H9 (cell line): ENCODE data around the gene MYH15. TPM values are rescaled to one million over a fixed set of nuclear protein-coding genes. Genes with fewer than 3 reads are reported as not detected.

Source experiments
- DNase-seq: peaks from one replicate; pipeline ENCODE4 v3.0.0-alpha.2; 2017
- H2AFZ ChIP-seq: one replicate; pipeline ENCODE4 v1.6.1; 2013; ENCODE audit warnings: mild to moderate bottlenecking, low read length, control low read depth, moderate library complexity
- H2AK5ac ChIP-seq: 2 replicates; pipeline ENCODE4 v1.6.1; 2013; ENCODE audit warnings: low read length, control low read depth, mixed read lengths; ENCODE audit not compliant: insufficient read length
- H2BK120ac ChIP-seq: one replicate; pipeline ENCODE4 v1.6.1; 2013; ENCODE audit warnings: low read depth, mild to moderate bottlenecking, low read length, control low read depth, inconsistent platforms; ENCODE audit not compliant: poor library complexity, severe bottlenecking
- H2BK12ac ChIP-seq: 2 replicates; pipeline ENCODE4 v1.6.1; 2013; ENCODE audit warnings: low read length, control low read depth, mixed read lengths, low read depth; ENCODE audit not compliant: insufficient read length
- H2BK15ac ChIP-seq: 2 replicates; pipeline ENCODE4 v1.6.1; 2013; ENCODE audit warnings: low read depth, low read length, control low read depth
- H2BK20ac ChIP-seq: one replicate; pipeline ENCODE4 v1.6.1; 2013; ENCODE audit warnings: low read depth, mild to moderate bottlenecking, low read length, control low read depth, inconsistent platforms; ENCODE audit not compliant: poor library complexity, severe bottlenecking
- H2BK5ac ChIP-seq: 2 replicates; pipeline ENCODE4 v1.6.1; 2013; ENCODE audit warnings: low read length, control low read depth, mixed read lengths; ENCODE audit not compliant: insufficient read length
- H3K14ac ChIP-seq: 2 replicates; pipeline ENCODE4 v1.6.1; 2013; ENCODE audit warnings: low read length, control low read depth; ENCODE audit not compliant: insufficient read depth
- H3K18ac ChIP-seq: 2 replicates; pipeline ENCODE4 v1.6.1; 2013; ENCODE audit warnings: low read depth, mild to moderate bottlenecking, mixed read lengths, low read length, control low read depth; ENCODE audit not compliant: insufficient read length
- H3K23ac ChIP-seq: 2 replicates; pipeline ENCODE4 v1.6.1; 2013; ENCODE audit warnings: low read length, control low read depth, mixed read lengths, low read depth; ENCODE audit not compliant: insufficient read length
- H3K23me2 ChIP-seq: 2 replicates; pipeline ENCODE4 v1.6.1; 2013; ENCODE audit warnings: low read depth, mild to moderate bottlenecking, mixed read lengths, low read length, control low read depth; ENCODE audit not compliant: insufficient read length, poor library complexity, severe bottlenecking
- H3K27ac ChIP-seq: 2 replicates; pipeline ENCODE4 v1.5.1; 2013; ENCODE audit warnings: low read length, control low read depth, mixed read lengths, low read depth; ENCODE audit not compliant: insufficient read length
- H3K27me3 ChIP-seq: 2 replicates; pipeline ENCODE4 v1.6.1; 2013; ENCODE audit warnings: low read length, control low read depth, inconsistent platforms; ENCODE audit not compliant: insufficient read depth
- H3K4ac ChIP-seq: 2 replicates; pipeline ENCODE4 v1.6.1; 2013; ENCODE audit warnings: low read depth, mild to moderate bottlenecking, control low read depth, inconsistent platforms, low read length, moderate library complexity
- H3K4me1 ChIP-seq: 2 replicates; pipeline ENCODE4 v1.6.1; 2013; ENCODE audit warnings: low read length, control low read depth, inconsistent platforms; ENCODE audit not compliant: insufficient read depth
- H3K4me2 ChIP-seq: 2 replicates; pipeline ENCODE4 v1.6.1; 2013; ENCODE audit warnings: low read length, control low read depth, mixed read lengths; ENCODE audit not compliant: insufficient read length, insufficient read depth
- H3K56ac ChIP-seq: 2 replicates; pipeline ENCODE4 v1.6.1; 2013; ENCODE audit warnings: low read depth, mild to moderate bottlenecking, mixed read lengths, low read length, control low read depth; ENCODE audit not compliant: insufficient read length
- H3K79me1 ChIP-seq: 2 replicates; pipeline ENCODE4 v1.6.1; 2013; ENCODE audit warnings: low read depth, mild to moderate bottlenecking, moderate library complexity, low read length, control low read depth, inconsistent platforms; ENCODE audit not compliant: insufficient read depth, poor library complexity, severe bottlenecking
- H3K79me2 ChIP-seq: 2 replicates; pipeline ENCODE4 v1.6.1; 2013; ENCODE audit warnings: low read length, control low read depth, inconsistent platforms; ENCODE audit not compliant: insufficient read depth
- H3K9ac ChIP-seq: 2 replicates; pipeline ENCODE4 v1.6.1; 2013; ENCODE audit warnings: low read length, control low read depth, mixed read lengths; ENCODE audit not compliant: insufficient read length; ENCODE audit errors: extremely low read depth
- H3K9me3 ChIP-seq: one replicate; pipeline ENCODE4 v1.6.1; 2013; ENCODE audit warnings: low read depth, low read length, inconsistent platforms; ENCODE audit not compliant: control insufficient read depth
- H3T11ph ChIP-seq: one replicate; pipeline ENCODE4 v1.6.1; 2013; ENCODE audit warnings: mild to moderate bottlenecking, low read length, control low read depth, inconsistent platforms
- H4K20me1 ChIP-seq: one replicate; pipeline ENCODE4 v1.6.1; 2013; ENCODE audit not compliant: control insufficient read depth, insufficient read length, insufficient read depth
- H4K5ac ChIP-seq: 2 replicates; pipeline ENCODE4 v1.6.1; 2013; ENCODE audit warnings: low read depth, mild to moderate bottlenecking, mixed read lengths, low read length, control low read depth; ENCODE audit not compliant: insufficient read length
- H4K8ac ChIP-seq: replicated peaks from 2 replicates; pipeline ENCODE4 v1.6.1; 2013; ENCODE audit warnings: low read length, control low read depth, mixed read lengths, low read depth; ENCODE audit not compliant: insufficient read length
- H4K91ac ChIP-seq: 2 replicates; pipeline ENCODE4 v1.6.1; 2013; ENCODE audit warnings: low read depth, mild to moderate bottlenecking, moderate library complexity, mixed read lengths, low read length, control low read depth; ENCODE audit not compliant: insufficient read length
- H3K27ac Mint-ChIP-seq, 3 experiments: 2 replicates in 2 of 3; 3 replicates in 1 of 3; pipeline ENCODE4 v1.8.0; 2020 to 2021; ENCODE audit warnings: mixed read lengths in 3 of 3, mild to moderate bottlenecking in 1 of 3, moderate library complexity in 1 of 3
- H3K27me3 Mint-ChIP-seq: 2 replicates; pipeline ENCODE4 v1.8.0; 2021; ENCODE audit warnings: low read depth, mild to moderate bottlenecking, moderate library complexity, mixed read lengths
- H3K36me3 Mint-ChIP-seq, 3 experiments: 2 replicates in 2 of 3; 3 replicates in 1 of 3; pipeline ENCODE4 v1.8.0; 2020 to 2021; ENCODE audit warnings: low read depth in 3 of 3, mixed read lengths in 3 of 3; ENCODE audit not compliant: insufficient read depth in 1 of 3
- H3K4me1 Mint-ChIP-seq, 2 experiments: 2 replicates each; pipeline ENCODE4 v1.8.0; 2020; ENCODE audit warnings: mixed read lengths in 2 of 2
- H3K4me3 Mint-ChIP-seq, 2 experiments: 2 replicates in 1 of 2; 3 replicates in 1 of 2; pipeline ENCODE4 v1.8.0; 2020 to 2021; ENCODE audit warnings: mild to moderate bottlenecking in 2 of 2, mixed read lengths in 2 of 2, moderate library complexity in 1 of 2
- H3K9me3 Mint-ChIP-seq, 2 experiments: 2 replicates in 1 of 2; 3 replicates in 1 of 2; pipeline ENCODE4 v1.8.0; 2020; ENCODE audit warnings: mild to moderate bottlenecking in 2 of 2, mixed read lengths in 2 of 2, moderate library complexity in 1 of 2
- WGBS: extraction: QIAGEN DNeasy Blood & Tissue Kit; methylation state at CpG from one replicate; pipeline ENCODE4 v1.1.7; 2013; ENCODE audit warnings: missing lambda C conversion rate, low lambda C conversion rate, mixed read lengths; ENCODE audit not compliant: insufficient read length; ENCODE audit errors: extremely low coverage; 5-methylcytosine and 5-hydroxymethylcytosine counted together
- total RNA-seq: library from RNA; stranded (reverse); gene quantifications from 2 replicates; pipeline ENCODE4 v1.2.1, GENCODE V29; 2021
- TF ChIP-seq, protein P1 (sequence below): fragments of 200-600 bp; sonication (generic); conservative IDR thresholded peaks from 3 replicates; pipeline ENCODE4 v1.8.0; 2021; ENCODE audit warnings: antibody characterized with exemption, mild to moderate bottlenecking

Gene MYH15
- total RNA-seq, 1 experiment from 2014 or later, result 0.13 TPM

DNA sequence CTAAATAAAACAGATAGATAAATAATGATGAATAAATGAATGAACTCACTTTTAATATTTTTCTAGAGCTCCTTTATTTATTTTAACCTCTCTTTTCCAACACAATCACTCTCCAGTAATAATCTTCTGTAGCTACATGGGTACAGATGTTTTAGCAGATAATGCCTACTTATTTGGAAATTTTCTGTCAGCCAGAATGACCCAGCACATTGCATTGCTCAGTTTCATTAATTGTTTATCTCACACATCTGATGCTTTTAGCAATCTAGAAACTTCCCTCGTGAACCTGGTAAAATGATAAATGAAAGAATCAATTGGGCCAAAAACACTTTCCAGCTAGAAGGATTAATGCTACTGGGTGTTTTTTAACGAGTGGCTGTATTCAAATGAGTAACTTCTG is 14.9 kb upstream of the MYH15 start:
- H4K91ac ChIP-seq, result no peak overlapping the region
- peaks cover 3 to 12% of the 10 kb centered on the region in 2 experiments; a peak in 3 of 4 replicates for H3K4me1 Mint-ChIP-seq
- no peaks in the 10 kb centered on the region for H3K36me3 Mint-ChIP-seq
- no peak overlapping the region for H3K23ac ChIP-seq
- TF ChIP-seq, protein P1, sequence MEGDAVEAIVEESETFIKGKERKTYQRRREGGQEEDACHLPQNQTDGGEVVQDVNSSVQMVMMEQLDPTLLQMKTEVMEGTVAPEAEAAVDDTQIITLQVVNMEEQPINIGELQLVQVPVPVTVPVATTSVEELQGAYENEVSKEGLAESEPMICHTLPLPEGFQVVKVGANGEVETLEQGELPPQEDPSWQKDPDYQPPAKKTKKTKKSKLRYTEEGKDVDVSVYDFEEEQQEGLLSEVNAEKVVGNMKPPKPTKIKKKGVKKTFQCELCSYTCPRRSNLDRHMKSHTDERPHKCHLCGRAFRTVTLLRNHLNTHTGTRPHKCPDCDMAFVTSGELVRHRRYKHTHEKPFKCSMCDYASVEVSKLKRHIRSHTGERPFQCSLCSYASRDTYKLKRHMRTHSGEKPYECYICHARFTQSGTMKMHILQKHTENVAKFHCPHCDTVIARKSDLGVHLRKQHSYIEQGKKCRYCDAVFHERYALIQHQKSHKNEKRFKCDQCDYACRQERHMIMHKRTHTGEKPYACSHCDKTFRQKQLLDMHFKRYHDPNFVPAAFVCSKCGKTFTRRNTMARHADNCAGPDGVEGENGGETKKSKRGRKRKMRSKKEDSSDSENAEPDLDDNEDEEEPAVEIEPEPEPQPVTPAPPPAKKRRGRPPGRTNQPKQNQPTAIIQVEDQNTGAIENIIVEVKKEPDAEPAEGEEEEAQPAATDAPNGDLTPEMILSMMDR, result no peak
- H2BK5ac ChIP-seq, result no peak overlapping the region
- no peak overlapping the region for H3K56ac ChIP-seq
- H2BK120ac ChIP-seq, result no peak overlapping the region
- no peaks in the 10 kb centered on the region for H3K23me2 ChIP-seq
- no peak overlapping the region for H3K27ac ChIP-seq
- no peak overlapping the region for H2AK5ac ChIP-seq
- H2AFZ ChIP-seq, result no peak overlapping the region
- no peak overlapping the region for H3K9ac ChIP-seq
- H3K27ac Mint-ChIP-seq, result no peak overlapping the region
- no peak overlapping the region for H3T11ph ChIP-seq
- no peaks in the 10 kb centered on the region for H3K79me2 ChIP-seq
- no peak overlapping the region for H3K18ac ChIP-seq
- no peaks in the 10 kb centered on the region for H3K9me3 Mint-ChIP-seq
- H4K8ac ChIP-seq, result no peak overlapping the region
- no peaks in the 10 kb centered on the region for H4K20me1 ChIP-seq
- H3K27me3 Mint-ChIP-seq, result no peaks in the 10 kb centered on the region
- H3K4me2 ChIP-seq, result no peak overlapping the region
- no peaks in the 10 kb centered on the region for H3K4me1 ChIP-seq
- no peak for DNase-seq
- H2BK20ac ChIP-seq, result no peak overlapping the region
- no CpG with 5 or more reads among the region's 2 CpGs for WGBS
- H3K4me3 Mint-ChIP-seq, result no peak overlapping the region
- H3K27me3 ChIP-seq, result no peaks in the 10 kb centered on the region
- no peak overlapping the region for H2BK12ac ChIP-seq
- no peaks in the 10 kb centered on the region for H3K9me3 ChIP-seq
- no peak overlapping the region for H4K5ac ChIP-seq
- no peak overlapping the region for H3K4ac ChIP-seq
- H3K79me1 ChIP-seq, result no peaks in the 10 kb centered on the region
- no peak overlapping the region for H3K14ac ChIP-seq
- no peak overlapping the region for H2BK15ac ChIP-seq
